CD4-positive, alpha-beta T cell treated with Interleukin-15 for 4 hours (primary cell): Measurements from ENCODE around the gene RAMACL.
"Not testable (repeated sequence)": the region's sequence is repeated elsewhere in the genome, so short reads cannot be mapped to it uniquely, and the experiment has no call there.

ENCODE experiments used
- DNase-seq: peaks from one replicate; pipeline ENCODE4 v3.0.0-alpha.2; 2020; ENCODE audit warnings: low spot score

Gene RAMACL

DNA sequence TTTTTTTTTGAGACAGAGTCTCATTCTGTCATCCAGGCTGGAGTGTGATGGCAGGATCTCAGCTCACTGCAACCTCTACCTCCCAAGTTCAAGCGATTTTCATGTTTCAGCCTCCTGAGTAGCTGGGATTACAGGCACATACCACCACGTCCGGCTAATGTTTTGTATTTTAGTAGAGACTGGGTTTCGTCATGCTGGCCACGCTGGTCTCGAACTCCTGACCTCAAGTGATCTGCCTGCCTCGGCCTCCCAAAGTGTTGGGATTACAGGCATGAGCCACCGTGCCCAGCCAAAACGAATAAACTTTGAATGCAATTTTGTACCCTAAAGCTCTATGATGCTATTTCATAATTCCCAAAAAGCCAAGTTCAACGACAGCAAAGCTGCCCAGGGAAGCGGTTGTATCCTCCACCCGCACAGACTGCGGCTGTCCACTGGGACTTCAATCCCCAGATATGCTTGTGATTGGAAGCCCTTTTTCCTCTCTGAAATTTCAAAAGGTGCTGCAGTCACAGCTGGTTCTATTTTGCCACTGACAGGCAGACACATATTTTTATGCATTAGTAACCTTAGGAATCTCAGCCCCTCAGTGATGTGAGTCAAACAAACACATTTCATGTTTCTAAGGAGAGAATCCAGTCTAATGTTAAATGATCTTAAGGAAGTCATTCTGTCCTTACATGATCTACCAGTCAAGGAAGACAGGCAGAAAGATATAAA is 8.7 kb upstream of the RAMACL start:
- DNase-seq = no peak

DNA sequence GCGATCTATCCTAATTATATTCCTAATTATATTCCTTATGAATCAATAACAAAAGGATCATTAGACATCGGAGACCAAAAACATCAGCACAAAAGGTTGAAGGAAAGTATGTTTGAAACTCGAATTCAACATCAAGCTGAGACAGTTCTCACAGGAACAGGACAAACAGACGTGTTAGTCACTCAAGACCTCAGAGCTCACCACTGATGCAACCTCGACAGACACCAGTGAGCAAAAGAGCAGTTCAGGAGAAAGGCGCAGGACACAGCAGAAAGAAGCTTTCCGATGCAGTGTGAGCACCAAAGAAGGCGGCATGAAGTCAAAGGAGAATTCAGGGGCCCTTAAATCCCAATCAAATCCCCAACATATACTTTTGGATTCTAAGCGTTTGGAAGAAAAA is 6.3 kb upstream of the RAMACL start:
- no peak for DNase-seq

DNA sequence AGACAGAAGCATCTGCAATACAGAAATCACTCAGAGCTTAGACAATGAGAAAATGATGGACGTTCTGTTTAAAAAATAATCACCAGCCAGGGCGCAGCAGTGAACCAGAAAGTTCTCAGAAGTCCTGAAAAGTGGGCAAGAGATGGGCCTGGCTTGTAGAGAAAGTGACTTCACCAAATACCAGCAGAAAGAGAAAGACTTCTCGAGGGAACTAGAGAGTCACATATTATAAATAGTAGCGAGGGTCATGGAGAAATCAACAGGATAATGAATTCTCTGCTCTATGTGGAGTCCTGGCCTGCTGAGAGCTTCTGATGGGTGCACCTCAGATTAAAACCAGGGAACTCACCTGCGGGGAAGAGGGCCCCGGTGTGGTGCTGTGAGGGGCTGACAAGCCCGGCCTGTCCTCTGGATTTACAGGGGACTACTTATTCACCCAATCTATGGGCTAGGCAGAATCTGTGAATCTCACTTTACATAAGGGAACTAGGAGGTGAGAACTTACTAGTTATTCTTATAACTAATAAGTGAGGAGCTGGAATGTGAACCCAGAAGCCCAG is 5.6 kb upstream of the RAMACL start:
- DNase-seq = no peak

DNA sequence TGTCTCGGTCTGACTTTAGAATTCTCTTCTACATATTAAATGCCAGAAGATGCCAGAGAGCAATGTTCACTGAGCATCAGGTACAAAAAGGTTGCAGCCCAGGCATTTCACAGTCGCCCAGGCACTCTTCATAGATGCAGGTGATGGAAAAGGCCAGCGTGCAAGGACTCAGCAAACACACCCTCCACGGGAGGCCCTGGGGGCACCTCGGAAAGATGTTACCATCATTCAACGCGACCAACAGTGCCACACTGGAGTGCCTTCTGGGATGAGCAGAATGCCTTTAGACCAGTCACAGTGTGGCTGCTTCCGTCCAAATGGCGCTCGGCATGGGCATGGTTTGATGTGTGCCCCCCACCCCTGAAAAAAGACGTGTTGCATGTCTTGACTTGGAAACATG is 4.5 kb upstream of the RAMACL start:
- no peak for DNase-seq

DNA sequence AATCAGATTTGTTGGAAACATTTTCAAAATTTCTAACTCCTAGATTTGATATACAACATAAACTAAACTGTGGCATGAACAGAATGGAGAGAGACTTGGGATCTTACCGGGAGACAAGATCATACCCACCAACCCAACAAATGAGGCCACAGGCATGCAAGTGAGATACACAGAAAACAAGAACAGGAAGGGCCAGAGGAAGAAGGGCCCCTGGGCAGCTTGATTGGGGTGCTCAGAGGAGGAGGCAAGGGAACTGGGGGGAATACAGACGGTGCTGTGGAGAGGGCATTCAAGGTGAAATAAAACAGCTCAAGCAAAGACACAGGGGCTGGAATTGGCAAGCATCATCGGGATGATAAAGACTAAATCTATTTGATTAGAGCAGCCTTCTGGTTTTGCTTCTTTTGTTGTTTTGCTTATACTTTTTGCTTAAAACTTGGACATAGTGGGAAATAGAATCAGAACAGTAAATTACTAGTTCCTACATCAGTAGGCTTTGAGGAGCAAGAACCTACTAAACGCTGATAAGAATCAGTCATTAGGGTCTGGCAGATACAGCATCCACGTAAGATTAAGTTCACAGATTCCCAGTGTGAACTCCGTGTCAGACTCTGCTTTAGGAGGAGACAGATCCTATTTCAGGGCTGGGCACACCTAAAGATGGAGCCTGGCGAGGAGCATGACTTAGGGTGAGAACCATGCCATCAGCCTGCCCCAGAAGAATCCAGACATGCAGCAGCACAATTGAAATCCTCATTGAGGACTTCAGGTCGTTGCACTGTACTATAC is 3.5 kb upstream of the RAMACL start:
- no peak for DNase-seq

DNA sequence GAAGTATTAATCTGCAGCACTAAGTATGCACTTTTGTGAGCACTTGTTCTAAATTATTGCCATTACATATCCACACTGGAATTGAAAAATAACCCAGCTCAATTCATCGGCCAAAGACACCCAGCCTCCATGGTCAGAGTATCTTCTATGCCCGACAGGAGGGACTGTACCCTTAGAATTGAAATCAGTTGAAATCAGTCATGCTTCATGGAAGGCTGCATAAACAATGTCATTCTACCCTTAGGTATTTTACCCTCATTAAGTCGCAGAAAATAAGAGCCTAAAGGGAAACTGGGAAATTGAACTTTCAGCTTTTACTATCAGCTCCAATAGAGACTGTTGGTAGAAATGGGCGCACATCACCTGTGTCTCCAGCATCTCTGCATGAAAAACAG is 2.9 kb upstream of the RAMACL start:
- DNase-seq = no peak

DNA sequence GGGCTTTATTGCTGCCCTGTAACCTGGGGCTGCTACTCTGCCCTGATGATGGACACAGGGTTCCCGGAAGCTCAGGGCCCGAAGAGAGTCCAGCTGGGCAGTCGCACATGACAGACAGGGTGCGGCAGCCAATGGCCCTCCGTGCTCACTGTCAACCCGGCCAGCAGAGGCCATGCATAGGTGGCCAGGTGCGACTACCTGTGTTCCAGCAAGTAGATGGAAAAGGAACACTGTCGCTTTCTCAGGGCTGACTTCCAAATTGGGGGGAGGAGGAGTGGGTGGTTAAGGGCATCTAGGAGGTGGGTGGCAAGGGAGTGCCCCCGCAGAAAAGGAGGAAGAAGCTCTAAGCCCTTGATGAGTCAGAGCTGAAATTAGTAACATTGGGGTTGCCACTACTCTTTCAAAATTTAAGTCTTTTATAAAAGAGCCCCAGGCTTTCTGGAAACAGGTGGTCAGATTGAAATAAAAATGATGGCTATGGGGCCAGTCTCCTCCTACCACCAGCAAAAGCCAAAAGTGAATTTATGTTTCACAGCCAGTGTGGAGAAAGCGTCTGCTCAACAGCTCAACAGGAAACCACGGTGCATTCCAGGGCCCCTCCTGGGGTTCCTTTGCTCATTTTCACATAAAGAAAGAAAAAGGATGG is 2.3 kb upstream of the RAMACL start:
- DNase-seq = no peak

DNA sequence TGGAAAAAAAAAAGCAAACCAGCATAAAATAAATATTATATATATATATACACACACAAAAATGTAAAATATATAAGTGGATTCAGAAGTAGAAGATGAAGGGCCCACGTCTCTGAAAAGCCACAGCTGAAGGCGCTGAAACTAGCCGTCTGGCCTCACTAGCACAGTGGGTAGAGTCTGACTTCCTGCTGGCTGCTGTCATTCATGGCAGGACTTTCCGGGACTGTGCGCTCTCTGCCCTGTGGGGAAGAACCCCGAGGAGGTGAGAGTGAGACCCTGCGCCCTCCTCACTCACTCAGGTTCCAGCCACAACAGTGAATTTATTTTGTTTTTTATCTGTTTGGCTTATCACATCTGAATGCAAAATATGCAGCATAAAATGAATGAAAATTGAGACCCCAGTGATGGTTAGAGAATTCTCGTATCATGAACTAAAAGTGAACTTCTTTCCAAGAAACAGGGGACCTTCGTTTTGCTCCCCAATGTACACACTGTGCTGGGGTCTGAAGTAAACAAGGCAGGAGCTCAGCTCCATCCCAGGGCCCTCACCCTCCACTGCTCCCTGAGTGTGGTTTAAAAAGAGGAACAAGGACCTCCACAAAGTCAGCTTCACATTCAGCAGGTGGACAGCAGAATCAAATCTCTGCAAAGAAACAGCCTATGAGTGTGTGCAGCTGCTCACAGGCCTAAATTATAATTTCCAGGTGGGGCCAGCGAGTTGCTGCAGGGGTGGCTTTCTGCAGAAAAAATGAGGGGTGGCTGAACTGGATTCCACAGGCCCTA is 1.3 kb upstream of the RAMACL start:
- no peak for DNase-seq

DNA sequence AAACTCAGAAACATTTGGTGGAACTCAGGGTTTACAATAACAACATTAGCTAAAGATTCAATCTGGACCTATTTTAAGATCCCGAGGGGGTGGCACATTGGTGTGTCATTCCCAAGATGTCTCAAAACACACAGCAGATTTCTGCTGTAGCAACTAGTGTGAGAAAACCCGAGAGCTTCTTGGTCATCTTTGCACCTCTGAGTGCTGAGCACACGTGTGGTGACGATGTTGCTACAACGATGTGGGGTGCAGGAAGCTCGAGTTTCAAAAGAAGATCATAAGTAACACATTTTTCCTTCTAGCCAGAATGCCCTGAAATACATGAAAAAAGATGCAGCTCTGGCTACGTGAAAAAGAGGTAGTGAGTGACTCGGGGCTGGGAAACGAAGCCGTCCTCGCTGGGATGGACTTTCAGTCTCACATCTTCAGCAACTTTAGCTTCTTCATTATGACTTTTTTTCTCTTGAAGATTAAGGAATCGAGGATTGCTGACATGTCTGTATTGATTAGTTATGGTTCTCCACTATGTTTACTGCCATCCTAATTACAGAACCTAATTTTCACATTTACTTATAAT is 1.5 kb downstream of the RAMACL start:
- no peak for DNase-seq

DNA sequence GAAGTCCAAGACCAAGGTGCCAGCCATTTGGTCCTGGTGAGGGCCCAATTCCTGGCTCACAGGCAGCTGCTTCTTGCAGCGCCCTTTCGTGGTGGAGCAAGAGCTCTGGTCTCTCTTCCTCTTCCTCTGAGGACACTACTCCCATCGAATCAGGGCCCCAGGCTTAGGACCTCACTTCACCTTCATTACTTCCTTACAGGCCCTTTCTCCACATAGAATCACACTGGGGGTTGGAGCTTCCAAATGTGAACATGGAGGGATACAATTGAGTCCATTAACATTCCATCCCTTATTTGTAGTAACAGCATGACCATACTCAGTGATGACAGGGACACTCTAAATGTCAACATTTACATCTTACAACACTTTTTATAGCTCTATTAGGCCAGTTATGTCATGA is 2.3 kb downstream of the RAMACL start:
- DNase-seq = no peak

DNA sequence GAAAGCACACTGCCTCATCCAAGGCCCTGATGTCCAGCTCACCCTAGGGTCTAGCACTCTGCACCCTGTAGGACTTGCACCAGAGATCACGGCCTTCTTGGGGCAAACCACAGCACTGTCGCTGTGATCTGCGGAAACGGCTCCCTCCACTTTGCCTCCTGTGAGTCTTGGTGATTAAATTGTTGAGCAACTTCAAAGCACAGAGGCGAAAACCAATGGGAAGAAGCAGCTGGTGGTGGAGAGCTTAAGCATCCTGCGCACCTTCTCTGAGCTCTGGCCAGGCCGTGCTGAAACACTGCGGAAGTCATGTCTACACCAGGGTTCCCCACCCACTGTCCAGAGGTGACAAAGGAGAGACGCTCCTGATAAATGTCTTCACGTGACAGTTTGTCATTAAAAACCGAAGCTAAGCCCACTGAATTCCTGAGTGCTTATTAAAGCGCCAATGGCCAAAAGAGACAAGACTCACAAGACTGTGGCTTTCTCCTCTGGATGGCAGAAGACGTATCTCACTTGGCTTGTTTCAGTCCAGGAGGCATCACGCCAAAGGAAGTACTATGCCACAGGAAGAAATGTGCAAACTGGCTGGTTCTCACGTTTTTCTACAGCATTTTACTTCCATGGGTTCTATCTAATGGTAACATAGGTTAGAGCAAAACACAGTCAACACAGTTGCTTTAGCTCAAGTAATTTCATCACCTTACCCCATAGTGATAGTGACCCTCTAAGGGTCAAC is 3.1 kb downstream of the RAMACL start:
- DNase-seq = no peak

DNA sequence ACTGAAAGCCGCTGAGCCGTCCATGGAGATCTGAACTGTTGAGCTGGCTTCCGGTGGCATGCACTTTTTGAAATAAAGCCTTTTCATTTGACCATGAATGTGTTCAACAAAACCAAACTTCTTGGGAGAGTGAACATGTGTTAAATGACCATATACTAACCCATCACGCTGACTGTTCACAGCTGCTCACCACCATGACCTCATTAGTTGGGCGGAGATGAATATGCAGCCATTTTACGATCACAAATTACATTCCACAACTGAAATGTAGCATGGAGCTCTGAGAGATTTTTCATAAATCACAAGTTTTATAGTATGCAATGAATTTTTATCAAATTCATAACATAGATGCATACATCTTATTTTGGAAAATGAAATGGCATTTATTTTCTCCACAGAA is 4.2 kb downstream of the RAMACL start:
- no peak for DNase-seq

DNA sequence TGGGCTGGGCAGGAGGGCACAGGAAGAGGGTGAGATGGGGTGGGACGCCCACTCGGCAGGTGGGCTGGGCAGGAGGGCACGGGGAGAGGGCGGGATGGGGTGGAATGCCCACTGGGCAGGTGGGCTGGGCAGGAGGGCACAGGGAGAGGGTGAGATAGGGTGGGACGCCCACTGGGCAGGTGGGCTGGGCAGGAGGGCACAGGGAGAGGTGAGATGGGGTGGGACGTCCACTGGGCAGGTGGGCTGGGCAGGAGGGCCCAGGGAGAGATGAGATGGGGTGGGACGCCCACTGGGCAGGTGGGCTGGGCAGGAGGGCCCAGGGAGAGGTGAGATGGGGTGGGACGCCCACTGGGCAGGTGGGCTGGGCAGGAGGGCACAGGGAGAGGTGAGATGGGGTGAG is 4.7 kb downstream of the RAMACL start:
- not testable (repeated sequence) for DNase-seq

DNA sequence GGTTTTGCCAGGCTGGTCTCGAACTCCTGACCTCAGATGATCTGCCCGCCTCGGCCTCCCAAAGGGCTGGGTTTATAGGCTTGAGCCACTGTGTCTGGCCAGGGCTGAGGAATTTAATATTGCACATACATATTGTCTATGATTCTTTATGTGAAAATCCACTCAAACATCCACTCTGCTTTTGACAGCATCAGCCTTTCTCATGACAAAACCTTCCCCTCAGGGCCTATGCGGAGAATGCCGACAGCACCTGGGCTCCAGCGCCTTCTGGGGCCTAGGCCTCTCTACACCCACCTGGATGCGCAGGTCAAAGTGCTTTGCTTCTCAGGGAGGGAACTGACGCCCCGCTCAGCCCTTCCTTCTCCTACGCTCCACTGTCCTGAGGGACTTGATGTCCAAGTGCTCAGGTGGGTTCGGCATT is 5.4 kb downstream of the RAMACL start:
- no peak for DNase-seq

DNA sequence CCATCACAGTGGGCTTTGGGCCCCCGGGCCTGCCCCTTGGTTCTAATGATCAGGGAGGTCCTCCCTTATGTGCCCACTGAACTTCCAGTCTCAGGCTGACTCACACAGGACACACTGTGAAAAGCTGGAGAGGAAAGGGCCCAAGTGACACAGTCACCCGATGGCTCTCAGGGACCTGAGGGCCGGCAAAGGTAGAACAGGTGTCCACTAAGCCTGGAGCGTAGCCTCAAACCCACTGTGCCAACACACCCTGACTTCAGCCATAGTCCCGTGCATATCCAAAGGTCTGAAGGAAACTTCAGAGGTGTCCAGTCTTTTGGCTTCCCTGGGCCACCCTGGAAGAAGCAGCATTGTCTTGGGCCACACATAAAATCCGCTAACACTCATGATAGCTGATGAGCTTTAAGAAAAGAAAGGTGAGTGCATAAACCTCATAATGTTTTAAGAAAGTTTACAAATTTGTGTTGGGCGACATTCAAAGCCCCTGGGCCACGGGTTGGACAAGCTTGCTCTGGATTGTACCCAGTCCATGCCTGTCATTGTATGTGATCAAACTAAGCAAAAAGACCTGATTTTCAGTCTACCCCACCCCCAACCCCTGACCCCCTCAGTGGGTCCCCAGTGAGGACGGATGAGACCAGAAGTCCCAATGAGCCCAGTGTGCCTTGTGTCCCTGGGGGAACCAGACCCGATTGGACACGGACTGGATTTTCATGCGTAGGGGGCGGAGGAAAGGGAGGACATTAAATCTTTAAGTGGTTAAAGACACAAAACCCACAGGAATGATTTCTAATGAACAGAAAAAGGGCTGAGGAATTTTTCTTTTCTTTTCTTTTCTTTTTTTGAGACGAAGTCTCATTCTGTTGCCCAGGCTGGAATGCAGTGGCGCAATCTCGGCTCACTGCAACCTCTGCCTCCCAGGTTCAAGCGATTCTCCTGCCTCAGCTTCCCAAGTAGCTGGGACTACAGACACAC is 6.1 kb downstream of the RAMACL start:
- DNase-seq = no peak

DNA sequence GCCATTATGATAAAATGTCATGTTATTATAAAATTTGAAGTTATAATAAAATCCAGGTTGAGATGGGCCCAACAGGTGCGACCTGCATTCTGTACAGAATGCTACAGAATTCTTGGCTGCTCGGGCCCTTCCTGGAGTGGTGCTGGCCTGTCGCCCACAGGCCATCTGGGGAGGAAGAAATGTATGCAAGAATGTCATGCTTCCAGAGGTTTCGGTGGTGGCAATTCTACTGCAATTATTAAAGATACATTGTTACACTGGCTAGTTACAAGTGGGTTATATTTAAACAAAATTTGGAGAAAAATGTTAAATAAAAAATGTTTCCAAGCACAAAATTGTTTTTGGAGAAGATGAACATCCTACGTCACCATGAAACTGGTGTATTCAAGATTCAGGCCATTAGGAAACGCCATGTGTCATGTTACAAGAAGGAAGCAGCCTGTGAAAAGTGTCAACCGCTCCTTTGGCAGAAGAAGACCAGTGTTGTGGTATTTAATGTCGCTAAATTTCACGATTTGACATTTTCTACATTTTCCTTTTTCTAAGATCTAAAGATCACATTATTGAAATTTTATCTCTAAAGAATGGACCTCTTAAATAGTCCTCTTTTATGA is 7.1 kb downstream of the RAMACL start:
- no peak for DNase-seq

DNA sequence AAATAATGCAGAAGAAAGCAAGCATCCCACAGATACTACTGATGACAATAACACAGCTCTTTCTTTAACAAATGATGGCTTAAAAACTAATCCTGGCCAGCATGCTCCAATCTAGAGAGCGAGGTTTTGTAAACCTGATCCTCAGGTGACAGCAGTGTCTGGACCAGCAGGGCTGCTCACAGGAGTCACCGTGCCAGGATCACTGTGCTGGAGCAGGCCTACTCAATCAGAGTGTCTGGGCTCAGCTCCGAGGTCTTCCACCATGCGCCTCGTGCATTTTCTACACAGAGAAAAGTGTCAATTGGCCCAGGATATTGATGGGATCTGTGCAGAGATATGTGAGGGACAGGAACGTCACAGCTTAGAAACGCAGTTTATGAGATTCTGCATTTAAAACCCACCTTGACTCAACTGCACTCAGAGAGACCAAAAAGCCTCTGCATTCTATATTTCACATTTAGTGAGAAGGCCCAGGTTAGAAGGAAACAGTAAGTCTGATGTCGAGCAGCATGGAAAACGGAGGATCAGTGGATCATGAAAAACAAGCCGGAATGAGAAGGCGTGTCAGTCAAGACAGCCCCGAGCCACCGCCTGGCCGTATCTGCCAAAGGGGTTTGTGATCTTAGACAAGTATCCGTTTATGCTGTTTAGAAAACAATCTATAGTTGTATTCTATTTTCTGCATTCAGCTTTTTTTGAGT is 7.8 kb downstream of the RAMACL start:
- no peak for DNase-seq

DNA sequence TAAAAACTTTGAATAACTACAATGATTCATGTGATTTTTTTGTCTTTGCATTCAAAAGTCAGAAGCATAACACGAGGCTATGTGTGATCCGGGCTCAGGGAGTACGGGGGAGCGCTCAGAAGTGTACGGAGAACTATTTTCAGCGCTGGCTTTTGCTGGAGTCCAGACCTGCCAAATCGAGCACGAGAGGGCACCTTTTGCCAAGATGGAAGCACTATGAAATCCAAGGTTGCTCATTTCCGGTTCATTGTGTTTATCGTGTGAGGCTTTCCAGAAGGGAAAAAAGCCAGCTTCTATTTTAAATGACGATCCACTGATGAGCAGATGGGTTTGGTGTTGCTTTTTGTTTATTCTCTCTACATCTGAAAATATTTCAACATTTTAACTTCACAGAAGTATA is 11.3 kb downstream of the RAMACL start:
- no peak for DNase-seq
